RCC 7860 (cell line): ENCODE results near the gene NME3.
"Not testable (repeated sequence)": the region's sequence is repeated elsewhere in the genome, so short reads cannot be mapped to it uniquely, and the experiment has no call there.

Experiments used
- DNase-seq: peaks from one replicate; pipeline ENCODE4 v3.0.0-alpha.2; 2015; ENCODE audit warnings: low spot score
- FAIRE-seq: peaks from 2 replicates; lab custom pipeline; 2012; peaks lifted over from hg19 to GRCh38; lab: Jason Lieb, UNC

Gene NME3

GRCh38 chr16:1754204-1754603 lies 17.1 kb downstream of the NME3 start:
- no peak for FAIRE-seq
- DNase-seq = no peak

- DNase-seq (no peak), FAIRE-seq (no peak)
Measured at GRCh38 chr16:1752853-1753252, 18.5 kb downstream of the NME3 start.

GRCh38 chr16:1751946-1752345 lies 19.4 kb downstream of the NME3 start:
- FAIRE-seq (no peak), DNase-seq (no peak)

- FAIRE-seq (no peak), DNase-seq (no peak)
Measured at GRCh38 chr16:1749152-1750117, 21.9 kb downstream of the NME3 start.

GRCh38 chr16:1747934-1748333 lies 23.4 kb downstream of the NME3 start:
- no peak for DNase-seq
- FAIRE-seq = no peak

GRCh38 chr16:1746693-1747195 lies 24.6 kb downstream of the NME3 start:
- DNase-seq (peak; percentile 22), FAIRE-seq (no peak)

- DNase-seq (peak; percentile 79), FAIRE-seq (peak; percentile 72)
Measured at GRCh38 chr16:1745900-1746692, 25.2 kb downstream of the NME3 start.

GRCh38 chr16:1745181-1745899 lies 26.0 kb downstream of the NME3 start:
- FAIRE-seq (no peak), DNase-seq (peak; percentile 31)

GRCh38 chr16:1744338-1744840 lies 27.0 kb downstream of the NME3 start:
- no peak for FAIRE-seq
- no peak for DNase-seq

GRCh38 chr16:1743376-1744337 lies 27.7 kb downstream of the NME3 start:
- DNase-seq (no peak), FAIRE-seq (no peak)

GRCh38 chr16:1741553-1742165 lies 29.7 kb downstream of the NME3 start:
- FAIRE-seq = no peak
- no peak for DNase-seq

- FAIRE-seq (no peak), DNase-seq (no peak)
Measured at GRCh38 chr16:1740781-1741490, 30.4 kb downstream of the NME3 start.

GRCh38 chr16:1740234-1740633 lies 31.1 kb downstream of the NME3 start:
- FAIRE-seq (no peak), DNase-seq (no peak)

GRCh38 chr16:1734816-1735215 lies 36.5 kb downstream of the NME3 start:
- FAIRE-seq (no peak), DNase-seq (no peak)

- FAIRE-seq (no peak), DNase-seq (no peak)
Measured at GRCh38 chr16:1734123-1734522, 37.2 kb downstream of the NME3 start.

- not testable (repeated sequence) for DNase-seq, FAIRE-seq
Measured at GRCh38 chr16:1732551-1732987, 38.8 kb downstream of the NME3 start.

- DNase-seq (no peak), FAIRE-seq (no peak)
Measured at GRCh38 chr16:1732071-1732470, 39.3 kb downstream of the NME3 start.

GRCh38 chr16:1731603-1732002 lies 39.7 kb downstream of the NME3 start:
- DNase-seq = no peak
- no peak for FAIRE-seq
